Measurements from ENCODE around the gene CCR7.

The CCR7 gene

GRCh38 chr17:40551091-40551878 lies 14.0 kb downstream of the CCR7 start:
- Histone ChIP-seq H2AFZ (no peak overlapping the region), H3K9me3 (ENCODE audit: control insufficient read depth, low read length) (no peaks in the 10 kb centered on the region), H3K4me1 (no peaks in the 10 kb centered on the region), H3K27me3 (ENCODE audit: control insufficient read depth, insufficient read depth, low read length) (no peaks in the 10 kb centered on the region), H3K27ac (peak overlapping the region; percentile 33), H3K79me2 (no peaks in the 10 kb centered on the region), H3K4me2 (ENCODE audit: low read length) (no peak overlapping the region), H3K36me3 (ENCODE audit: control insufficient read depth, insufficient read depth, low read length) (no peaks in the 10 kb centered on the region), H3K9ac (no peak overlapping the region), H3K4me3 (ENCODE audit: low read depth, low read length) (no peak overlapping the region)
- TF ChIP-seq CTCF (IDR thresholded peaks at IDR 0.05), result no peak

- no peak overlapping the region for H3K4me2 ChIP-seq (ENCODE audit: low read length)
- H3K4me1 ChIP-seq, result no peaks in the 10 kb centered on the region
- no peaks in the 10 kb centered on the region for H3K36me3 ChIP-seq (ENCODE audit: control insufficient read depth, insufficient read depth, low read length)
- no peak overlapping the region for H3K9ac ChIP-seq
- H3K27ac ChIP-seq, result peak overlapping the region; percentile 49
- no peak overlapping the region for H2AFZ ChIP-seq
- no peaks in the 10 kb centered on the region for H3K9me3 ChIP-seq (ENCODE audit: control insufficient read depth, low read length)
- no peaks in the 10 kb centered on the region for H3K79me2 ChIP-seq
- H3K4me3 ChIP-seq (ENCODE audit: low read depth, low read length), result no peak overlapping the region
- H3K27me3 ChIP-seq (ENCODE audit: control insufficient read depth, insufficient read depth, low read length), result no peaks in the 10 kb centered on the region
- TF ChIP-seq CTCF (IDR thresholded peaks at IDR 0.05), result no peak
Observed at GRCh38 chr17:40550608-40551007, 14.7 kb downstream of the CCR7 start.

GRCh38 chr17:40548982-40549685 lies 16.1 kb downstream of the CCR7 start:
- H3K9ac ChIP-seq, result no peak overlapping the region
- no peaks in the 10 kb centered on the region for H3K27me3 ChIP-seq (ENCODE audit: control insufficient read depth, insufficient read depth, low read length)
- no peak overlapping the region for H3K4me3 ChIP-seq (ENCODE audit: low read depth, low read length)
- H2AFZ ChIP-seq, result no peak overlapping the region
- H3K4me2 ChIP-seq (ENCODE audit: low read length), result no peak overlapping the region
- H3K36me3 ChIP-seq (ENCODE audit: control insufficient read depth, insufficient read depth, low read length), result no peaks in the 10 kb centered on the region
- H3K9me3 ChIP-seq (ENCODE audit: control insufficient read depth, low read length), result no peaks in the 10 kb centered on the region
- H3K79me2 ChIP-seq, result no peaks in the 10 kb centered on the region
- no peaks in the 10 kb centered on the region for H3K4me1 ChIP-seq
- H3K27ac ChIP-seq, result peak overlapping the region; percentile 57
- TF ChIP-seq CTCF (IDR thresholded peaks at IDR 0.05), result no peak

- Histone ChIP-seq H3K27me3 (ENCODE audit: control insufficient read depth, insufficient read depth, low read length) (no peaks in the 10 kb centered on the region), H3K4me1 (no peaks in the 10 kb centered on the region), H3K79me2 (no peaks in the 10 kb centered on the region), H3K4me2 (ENCODE audit: low read length) (no peak overlapping the region), H3K9ac (no peak overlapping the region), H3K36me3 (ENCODE audit: control insufficient read depth, insufficient read depth, low read length) (no peaks in the 10 kb centered on the region), H2AFZ (no peak overlapping the region), H3K4me3 (ENCODE audit: low read depth, low read length) (no peak overlapping the region), H3K27ac (peak overlapping the region; percentile 57), H3K9me3 (ENCODE audit: control insufficient read depth, low read length) (no peaks in the 10 kb centered on the region)
- no peak for TF ChIP-seq CTCF (IDR thresholded peaks at IDR 0.05)
Observed at GRCh38 chr17:40548491-40548981, 16.7 kb downstream of the CCR7 start.

Measured in parathyroid adenoma (tissue), 2 donors.